ENCODE data around the gene KIFC1.
A peak's percentile ranks its signal among the peaks of the same experiment; 100 is the strongest.

Gene KIFC1

DNA sequence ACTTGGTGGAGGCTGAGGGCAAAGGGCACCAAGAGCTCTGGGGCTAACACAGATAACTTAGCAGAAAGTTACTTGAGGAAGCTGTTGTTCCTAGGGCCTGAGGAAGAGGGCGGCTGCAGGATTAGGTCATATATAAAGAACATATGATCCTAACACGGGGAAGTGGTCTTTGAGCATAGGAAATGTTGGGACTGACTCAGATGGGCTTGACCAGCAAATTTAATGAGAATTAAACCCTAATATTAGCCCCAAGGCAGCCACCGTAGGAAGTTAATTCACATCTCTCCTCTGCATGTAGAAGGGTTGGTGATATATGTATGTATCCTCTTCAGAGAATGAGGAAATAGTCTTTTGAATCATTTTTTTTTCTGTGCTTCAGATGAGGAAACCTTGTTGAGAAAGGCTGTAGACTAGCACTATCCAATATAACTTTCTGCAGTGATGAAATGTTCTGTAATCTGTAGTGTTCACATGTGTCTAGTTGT is 53.5 kb downstream of the KIFC1 start:
- no peak for FAIRE-seq

DNA sequence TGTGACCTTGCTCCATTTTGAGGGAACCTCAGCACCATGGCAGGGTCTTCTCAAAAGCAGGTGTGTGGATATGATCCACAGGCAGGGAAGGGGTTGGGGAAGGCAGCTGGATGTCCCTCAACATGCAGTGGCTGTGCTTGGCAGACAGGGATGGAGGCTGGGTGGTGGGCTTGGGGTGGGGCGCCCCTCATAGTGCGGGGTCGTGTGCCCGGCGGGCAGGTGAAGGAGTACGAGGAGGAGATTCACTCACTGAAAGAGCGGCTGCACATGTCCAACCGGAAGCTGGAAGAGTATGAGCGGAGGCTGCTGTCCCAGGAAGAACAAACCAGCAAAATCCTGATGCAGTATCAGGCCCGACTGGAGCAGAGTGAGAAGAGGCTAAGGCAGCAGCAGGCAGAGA is 54.7 kb downstream of the KIFC1 start:
- FAIRE-seq, result no peak

DNA sequence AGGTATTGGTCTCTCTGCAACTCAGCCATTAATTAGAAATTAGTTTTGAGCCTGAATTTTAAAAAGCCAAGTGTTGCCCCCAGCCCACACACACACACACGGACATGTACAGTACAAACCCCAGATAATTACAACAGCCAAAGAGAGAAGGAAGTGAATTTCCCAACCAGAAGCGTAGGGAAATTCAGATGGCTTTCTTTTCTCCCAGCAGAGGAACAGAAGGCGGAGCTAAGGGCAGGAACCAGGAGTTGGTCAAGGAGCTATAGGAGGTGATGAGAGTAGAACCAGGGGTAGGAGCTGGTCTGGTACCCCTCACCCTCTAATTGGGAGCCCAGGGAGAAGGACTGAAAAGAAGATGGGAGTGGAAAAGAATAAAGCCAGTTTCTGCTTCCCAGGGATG is 58.8 kb downstream of the KIFC1 start:
- FAIRE-seq, result no peak

DNA sequence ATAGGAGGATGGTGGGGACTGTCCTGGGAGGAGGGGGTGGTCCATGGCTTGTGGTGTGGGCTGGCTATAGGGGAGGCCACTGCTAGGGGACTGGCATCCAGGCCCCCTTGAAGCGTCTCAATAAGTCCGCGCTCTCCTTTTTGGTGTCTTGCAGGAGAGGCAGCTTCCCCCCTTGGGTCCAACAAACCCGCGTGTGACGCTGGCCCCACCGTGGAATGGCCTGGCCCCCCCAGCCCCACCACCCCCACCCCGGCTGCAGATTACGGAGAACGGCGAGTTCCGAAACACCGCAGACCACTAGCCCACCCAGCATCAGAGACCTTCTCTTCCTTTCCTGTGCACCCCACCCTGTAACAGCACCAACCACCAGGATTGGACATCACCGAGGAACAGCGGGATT is 60.0 kb downstream of the KIFC1 start:
- FAIRE-seq, result no peak

DNA sequence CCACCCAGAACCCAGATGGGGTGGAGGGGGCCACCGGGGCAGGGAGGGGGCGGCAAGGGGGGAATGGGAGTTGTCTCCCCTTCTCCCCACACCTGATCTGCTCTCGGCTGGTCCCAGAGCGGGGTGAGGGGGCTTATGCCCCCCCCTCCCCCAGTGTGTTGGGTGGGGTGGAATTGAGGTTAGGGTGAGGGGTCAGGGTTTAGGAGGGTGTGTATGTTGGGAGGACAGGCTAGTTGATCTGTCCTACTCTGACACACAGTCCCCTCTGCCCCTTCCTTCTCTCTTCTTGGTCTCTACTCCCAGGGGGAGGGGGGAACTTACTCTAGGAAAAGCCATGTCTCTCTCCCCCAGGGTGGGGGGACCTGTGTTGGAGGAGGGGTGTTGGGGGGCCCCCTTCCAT is 60.9 kb downstream of the KIFC1 start:
- no peak for FAIRE-seq

DNA sequence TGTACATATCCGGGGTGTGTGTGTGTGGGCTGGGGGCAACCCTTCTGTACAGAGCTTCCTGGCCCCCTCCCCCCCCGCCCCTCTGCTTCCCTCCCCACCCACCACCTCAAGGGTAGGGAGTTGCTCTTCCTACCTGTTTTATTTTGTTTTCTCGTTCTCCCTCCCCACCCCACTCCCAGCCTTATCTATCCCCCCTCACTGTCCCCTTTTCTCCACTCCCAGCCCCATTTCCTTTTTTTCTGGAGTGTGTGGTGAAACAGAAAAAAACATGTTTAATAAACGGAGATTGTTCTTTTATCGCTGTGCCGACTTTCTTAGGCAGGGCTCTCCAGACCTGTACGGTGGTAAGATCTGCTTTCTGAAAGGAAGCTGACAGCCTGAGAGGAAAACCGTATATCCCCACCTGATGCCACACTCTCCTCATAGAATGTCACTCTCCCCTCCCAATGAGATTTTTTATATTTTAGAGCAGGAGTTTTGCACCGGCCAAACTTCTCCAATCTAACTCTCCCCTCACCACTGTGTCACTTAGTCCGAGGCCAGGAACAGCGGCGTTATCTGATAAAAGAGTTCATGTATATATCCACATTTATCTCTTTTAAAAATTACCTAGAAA is 61.9 kb downstream of the KIFC1 start:
- no peak for FAIRE-seq

DNA sequence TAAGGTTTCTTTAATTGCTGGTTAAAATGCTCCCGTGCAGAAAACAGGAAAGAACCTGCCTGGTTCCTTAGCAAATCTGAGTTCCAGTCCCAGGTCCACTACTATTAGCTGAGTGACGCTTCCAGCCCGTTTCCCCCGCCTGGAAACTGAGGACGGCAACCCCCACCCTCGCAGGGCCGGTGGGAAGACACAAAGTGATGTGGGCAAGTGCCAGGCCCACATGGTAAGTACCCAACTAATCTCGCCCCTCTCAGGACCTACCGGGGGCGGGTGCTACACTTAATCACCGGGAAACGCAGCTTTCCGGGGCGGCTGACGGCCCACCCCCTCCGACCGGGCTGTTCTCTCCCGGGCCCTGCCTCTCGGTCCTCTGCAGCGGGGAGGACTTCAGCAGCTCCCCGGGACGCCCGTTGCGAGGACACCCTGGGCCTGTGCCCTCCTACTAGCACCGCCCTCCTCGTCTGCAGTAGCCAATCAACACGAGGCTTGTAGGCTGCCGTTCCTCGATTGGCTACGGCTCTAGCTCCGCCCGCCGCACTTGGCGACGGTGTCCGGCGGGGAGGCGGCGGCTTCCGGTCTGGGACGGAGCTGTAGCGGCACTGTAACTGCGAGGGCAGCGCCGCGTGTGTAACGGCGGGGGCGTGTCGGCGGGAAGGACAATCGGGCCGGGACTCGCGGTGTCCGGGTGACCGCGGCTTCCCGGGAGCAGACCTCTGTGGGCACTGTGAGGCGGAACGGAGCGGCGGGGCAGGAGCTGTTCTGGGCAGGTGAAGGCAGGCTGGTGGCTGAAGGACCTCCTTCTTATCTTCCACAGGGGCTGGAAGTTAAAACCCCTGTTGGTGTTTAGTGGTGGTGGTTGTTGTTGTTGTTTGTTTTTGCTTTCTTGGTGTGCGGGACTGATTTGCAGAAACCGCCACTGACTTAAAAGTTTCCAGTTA is 62.7 kb downstream of the KIFC1 start, which contains the start of gene ZBTB9:
Gene ZBTB9, plus strand, starts transcription at position 568 of the 938 bp plus-strand sequence. CDS start 525 bp downstream, outside the sequence.
- FAIRE-seq, result peak; percentile 94

DNA sequence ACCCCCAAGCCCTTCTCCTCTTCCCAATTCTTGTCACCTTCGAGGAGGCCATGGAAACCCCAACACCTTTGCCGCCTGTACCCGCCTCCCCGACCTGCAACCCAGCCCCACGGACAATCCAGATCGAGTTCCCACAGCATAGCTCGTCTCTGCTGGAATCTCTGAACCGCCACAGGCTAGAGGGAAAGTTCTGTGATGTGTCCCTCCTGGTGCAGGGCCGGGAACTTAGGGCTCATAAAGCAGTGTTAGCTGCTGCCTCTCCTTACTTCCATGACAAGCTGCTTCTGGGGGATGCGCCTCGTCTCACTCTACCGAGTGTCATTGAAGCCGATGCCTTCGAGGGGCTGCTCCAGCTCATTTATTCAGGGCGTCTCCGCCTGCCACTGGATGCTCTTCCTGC is 63.4 kb downstream of the KIFC1 start:
- FAIRE-seq, result no peak

DNA sequence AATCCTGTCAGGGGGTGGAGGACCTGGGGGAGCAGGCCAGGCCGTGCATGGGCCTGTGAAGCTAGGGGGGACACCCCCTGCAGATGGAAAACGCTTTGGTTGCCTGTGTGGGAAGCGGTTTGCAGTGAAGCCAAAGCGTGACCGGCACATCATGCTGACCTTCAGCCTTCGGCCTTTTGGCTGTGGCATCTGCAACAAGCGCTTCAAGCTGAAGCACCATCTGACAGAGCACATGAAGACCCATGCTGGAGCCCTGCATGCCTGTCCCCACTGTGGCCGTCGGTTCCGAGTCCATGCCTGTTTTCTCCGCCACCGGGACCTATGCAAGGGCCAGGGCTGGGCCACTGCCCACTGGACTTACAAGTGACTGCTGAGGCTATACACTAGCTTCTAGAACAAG is 64.5 kb downstream of the KIFC1 start:
- FAIRE-seq, result no peak

DNA sequence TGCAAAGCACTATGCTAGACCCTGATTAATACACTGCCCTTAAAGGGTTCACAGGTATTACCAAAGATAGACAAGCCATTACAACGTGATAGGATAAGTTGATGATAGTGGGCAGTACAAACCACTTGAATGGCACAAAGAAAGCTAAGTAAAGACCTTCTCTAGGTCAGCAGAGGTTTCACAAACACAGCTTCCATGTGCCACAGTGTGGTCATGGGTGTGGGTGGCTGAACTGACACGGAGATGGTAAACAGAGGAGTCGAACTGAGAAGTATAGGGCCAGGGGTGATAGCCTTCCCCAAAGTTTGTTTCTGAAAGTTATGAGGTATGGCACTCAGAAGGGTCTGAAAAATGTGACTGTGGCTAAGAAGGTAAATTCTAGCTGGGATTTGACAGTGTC is 67.1 kb downstream of the KIFC1 start:
- FAIRE-seq, result no peak

DNA sequence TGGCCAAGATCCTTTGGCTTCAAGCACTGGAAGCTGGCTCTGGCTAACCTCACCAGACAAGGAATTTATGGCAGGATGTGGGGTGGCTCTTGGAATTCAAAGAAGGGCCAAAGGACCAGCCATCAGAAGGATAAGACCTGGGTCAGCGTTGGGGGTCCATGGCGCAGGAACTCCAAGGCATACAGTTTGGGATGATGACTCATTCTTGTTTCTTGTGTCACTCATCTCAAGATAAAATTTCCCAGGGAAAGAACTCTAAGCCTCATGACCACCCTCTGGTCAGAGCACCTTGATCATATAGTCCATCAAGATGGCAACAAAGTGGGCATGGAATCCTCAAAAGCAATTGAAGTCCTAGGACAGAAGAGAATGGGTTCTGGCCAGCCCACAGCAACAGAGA is 67.6 kb downstream of the KIFC1 start:
- FAIRE-seq, result no peak

All from A204.1 (cell line).